GM18526 (cell line): Measurements from ENCODE around the gene FGD5.

Experiments
- POLR2A ChIP-seq: IDR thresholded peaks from 3 replicates; pipeline ENCODE4 v1.6.1; 2011; ENCODE audit not compliant: insufficient read length; ENCODE audit errors: extremely low read depth

The FGD5 gene

GRCh38 chr3:14810801-14811661 is 7.7 kb upstream of the FGD5 start:
- no peak for TF ChIP-seq POLR2A

- TF ChIP-seq POLR2A, result no peak
Measured at GRCh38 chr3:14811684-14812083, 7.1 kb upstream of the FGD5 start.

- TF ChIP-seq POLR2A, result no peak
Measured at GRCh38 chr3:14812196-14812790, 6.5 kb upstream of the FGD5 start.

GRCh38 chr3:14814411-14814871 is 4.3 kb upstream of the FGD5 start:
- no peak for TF ChIP-seq POLR2A

GRCh38 chr3:14816359-14816758 is 2.4 kb upstream of the FGD5 start:
- no peak for TF ChIP-seq POLR2A

GRCh38 chr3:14819671-14820070 is 909 bp downstream of the FGD5 start:
- TF ChIP-seq POLR2A, result no peak

- no peak for TF ChIP-seq POLR2A
Measured at GRCh38 chr3:14820156-14820555, 1.4 kb downstream of the FGD5 start.

GRCh38 chr3:14821151-14821550 is 2.4 kb downstream of the FGD5 start:
- TF ChIP-seq POLR2A, result no peak

- TF ChIP-seq POLR2A, result no peak
Measured at GRCh38 chr3:14822134-14822533, 3.4 kb downstream of the FGD5 start.

- TF ChIP-seq POLR2A, result no peak
Measured at GRCh38 chr3:14822670-14823390, 4.1 kb downstream of the FGD5 start.

- TF ChIP-seq POLR2A, result no peak
Measured at GRCh38 chr3:14823393-14823792, 4.6 kb downstream of the FGD5 start.

GRCh38 chr3:14823910-14824629 is 5.3 kb downstream of the FGD5 start:
- TF ChIP-seq POLR2A, result no peak

GRCh38 chr3:14824646-14825045 is 5.9 kb downstream of the FGD5 start:
- no peak for TF ChIP-seq POLR2A

GRCh38 chr3:14826069-14826468 is 7.3 kb downstream of the FGD5 start:
- no peak for TF ChIP-seq POLR2A

- TF ChIP-seq POLR2A, result no peak
Measured at GRCh38 chr3:14827776-14828175, 9.0 kb downstream of the FGD5 start.

GRCh38 chr3:14829811-14830210 is 11.0 kb downstream of the FGD5 start:
- no peak for TF ChIP-seq POLR2A

- TF ChIP-seq POLR2A, result no peak
Measured at GRCh38 chr3:14831916-14832450, 13.2 kb downstream of the FGD5 start.
